ENCODE results near the gene MIER2. TPM values are rescaled to one million over a fixed set of nuclear protein-coding genes. Genes with fewer than 3 reads are reported as not detected.

The MIER2 gene
- total RNA-seq, 1 experiment from 2014 or later = 12.9 TPM

- DNase-seq (ENCODE audit: low read depth) = no peak
These were observed 36.7 kb downstream of the MIER2 start for GRCh38 chr19:307793-308420.

GRCh38 chr19:307111-307531 is 37.5 kb downstream of the MIER2 start:
- DNase-seq (ENCODE audit: low read depth) = no peak

- DNase-seq (ENCODE audit: low read depth) = no peak
These were observed 38.3 kb downstream of the MIER2 start for GRCh38 chr19:306151-306900.

- DNase-seq (ENCODE audit: low read depth) = no peak
These were observed 39.1 kb downstream of the MIER2 start for GRCh38 chr19:305240-306150.

- DNase-seq (ENCODE audit: low read depth) = no peak
These were observed 47.9 kb downstream of the MIER2 start for GRCh38 chr19:296476-297225.

GRCh38 chr19:295687-296370 is 48.8 kb downstream of the MIER2 start:
- no peak for DNase-seq (ENCODE audit: low read depth)

GRCh38 chr19:294946-295686 is 49.5 kb downstream of the MIER2 start:
- DNase-seq (ENCODE audit: low read depth) = peak; percentile 63

GRCh38 chr19:294341-294945 is 50.2 kb downstream of the MIER2 start:
- peak; percentile 50 for DNase-seq (ENCODE audit: low read depth)

- no peak for DNase-seq (ENCODE audit: low read depth)
These were observed 51.0 kb downstream of the MIER2 start for GRCh38 chr19:293436-294110.

- DNase-seq (ENCODE audit: low read depth) = no peak
These were observed 51.6 kb downstream of the MIER2 start for GRCh38 chr19:292951-293350.

GRCh38 chr19:292281-292884 is 52.2 kb downstream of the MIER2 start:
- DNase-seq (ENCODE audit: low read depth) = no peak

- peak; percentile 37 for DNase-seq (ENCODE audit: low read depth)
These were observed 52.9 kb downstream of the MIER2 start for GRCh38 chr19:291561-292280.

- peak; percentile 47 for DNase-seq (ENCODE audit: low read depth)
These were observed 53.5 kb downstream of the MIER2 start, which contains the start of gene PLPP2 for GRCh38 chr19:291006-291521. Gene PLPP2 (minus strand): TSS chr19:291403. CDS start chr19:291336, 67 bp downstream.

- DNase-seq (ENCODE audit: low read depth) = peak; percentile 81
These were observed 54.1 kb downstream of the MIER2 start for GRCh38 chr19:290372-291005.

GRCh38 chr19:289651-290371 is 54.8 kb downstream of the MIER2 start:
- DNase-seq (ENCODE audit: low read depth) = peak; percentile 91

- DNase-seq (ENCODE audit: low read depth) = no peak
These were observed 55.7 kb downstream of the MIER2 start for GRCh38 chr19:288911-289310.

Measured in Daoy (cell line).